GM21367 (cell line): Measurements from ENCODE around the gene ARHGEF16.

ENCODE experiments used
- ATAC-seq: cut with Tn5 transposase; IDR thresholded peaks from one replicate; pipeline ENCODE4 v1.9.1; 2021; ENCODE audit not compliant: unreplicated experiment

Gene ARHGEF16

DNA sequence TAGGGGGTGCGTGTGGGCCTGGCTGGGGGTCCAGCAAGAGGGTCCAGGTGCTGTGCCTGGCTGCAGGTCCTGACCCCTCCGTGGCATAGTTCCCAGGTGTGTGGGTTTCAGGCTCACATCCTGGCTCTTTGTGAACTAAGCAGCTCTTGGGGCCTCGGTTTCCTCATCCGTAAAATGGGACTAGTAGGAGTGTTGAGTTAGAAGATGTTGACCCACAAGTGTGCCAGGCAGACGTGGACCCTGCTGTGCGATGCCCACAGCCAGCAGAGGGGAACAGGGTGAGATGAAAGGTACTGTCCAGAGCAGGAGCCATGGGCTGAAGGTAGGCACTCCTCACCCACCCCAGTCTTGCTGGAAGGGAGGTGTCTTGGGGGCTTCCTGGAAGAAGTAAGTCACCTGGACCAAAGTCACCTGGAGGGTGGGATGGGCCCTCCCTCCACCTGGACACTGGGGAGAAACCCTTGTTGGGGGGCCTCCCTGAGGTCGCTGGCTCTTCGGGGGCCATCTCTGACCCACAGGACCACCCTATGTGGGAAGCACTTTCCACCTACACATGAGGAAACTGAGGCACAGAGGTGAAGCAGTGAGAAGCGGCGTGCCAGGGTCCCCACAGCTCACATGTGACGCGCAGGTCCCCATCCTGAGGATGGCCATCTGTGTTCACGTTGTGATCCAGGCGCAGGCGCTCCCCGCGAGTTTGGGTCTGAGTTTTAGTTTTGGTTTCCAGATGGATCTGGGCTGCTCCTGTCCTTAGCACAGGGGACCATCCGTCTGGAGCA is 1.4 kb downstream of the ARHGEF16 start:
- no peak for ATAC-seq

DNA sequence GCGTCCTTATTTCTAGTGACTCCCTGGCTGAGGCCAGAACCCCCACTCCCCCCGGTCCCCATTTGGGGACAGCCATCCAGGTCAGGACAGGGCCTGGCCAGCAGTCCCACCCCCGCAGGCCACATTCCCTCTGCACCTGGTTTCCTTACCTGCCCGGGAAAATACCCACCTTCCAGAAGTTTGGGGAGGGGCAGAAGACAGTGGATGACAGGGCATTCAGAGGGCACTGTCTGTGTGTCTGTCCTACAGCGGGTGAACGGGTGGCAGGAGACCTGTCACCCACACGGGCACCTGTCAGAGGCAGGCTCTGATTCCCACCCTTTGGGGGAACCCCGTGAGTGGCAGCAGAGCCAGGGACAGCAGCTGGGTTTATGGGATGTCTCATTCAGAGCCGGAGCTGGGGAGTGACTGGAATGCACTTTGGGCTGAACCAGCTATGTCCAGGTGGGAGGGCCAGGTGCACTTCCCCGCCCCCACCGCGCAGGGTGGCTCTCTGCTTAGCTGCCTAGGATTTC is 2.0 kb downstream of the ARHGEF16 start:
- no peak for ATAC-seq

DNA sequence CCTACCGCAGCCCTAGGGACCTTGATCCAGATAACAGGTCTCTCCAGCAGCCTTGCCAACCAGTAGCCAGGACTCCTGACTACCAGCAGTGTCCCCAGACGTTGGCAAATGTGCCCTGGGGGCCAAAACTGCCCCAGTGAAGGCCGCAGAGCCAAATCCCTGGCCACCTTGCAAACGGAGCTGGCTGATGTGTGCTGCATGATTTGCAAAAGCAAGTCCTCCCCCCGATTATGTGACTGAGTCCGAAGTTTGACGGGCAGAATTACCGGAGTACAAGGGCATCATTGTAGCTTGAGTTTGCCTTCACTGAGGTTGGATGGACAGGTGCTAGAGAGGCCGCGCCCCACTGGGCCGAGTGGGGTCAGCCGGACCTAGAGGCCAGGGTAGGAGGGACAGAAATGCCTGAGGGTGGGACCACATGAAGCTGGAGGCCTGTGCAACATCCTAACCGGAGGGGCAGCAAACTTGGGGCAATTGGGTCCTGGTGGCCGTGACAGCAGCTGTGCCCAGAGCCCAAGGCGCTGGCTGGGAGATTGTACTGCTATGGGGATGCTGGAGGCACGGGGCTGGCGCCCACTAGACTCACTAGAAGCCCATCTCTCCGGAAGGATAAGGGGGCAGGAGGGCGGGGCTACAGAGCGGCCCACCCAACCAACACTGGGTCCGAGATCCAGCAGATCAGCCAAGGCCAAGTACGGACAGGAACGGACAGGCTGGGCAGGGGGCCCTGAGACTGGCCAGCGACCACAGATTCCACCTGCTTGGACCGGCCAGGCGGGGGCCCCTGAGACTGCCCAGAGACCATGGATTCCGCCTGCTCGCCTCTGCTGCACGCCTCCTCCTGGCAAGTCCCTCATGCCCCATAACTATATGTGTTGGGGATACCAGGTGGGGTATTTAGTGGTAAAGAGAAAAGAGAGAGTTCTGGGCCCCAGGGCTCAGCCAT is 2.8 kb downstream of the ARHGEF16 start:
- ATAC-seq = no peak

DNA sequence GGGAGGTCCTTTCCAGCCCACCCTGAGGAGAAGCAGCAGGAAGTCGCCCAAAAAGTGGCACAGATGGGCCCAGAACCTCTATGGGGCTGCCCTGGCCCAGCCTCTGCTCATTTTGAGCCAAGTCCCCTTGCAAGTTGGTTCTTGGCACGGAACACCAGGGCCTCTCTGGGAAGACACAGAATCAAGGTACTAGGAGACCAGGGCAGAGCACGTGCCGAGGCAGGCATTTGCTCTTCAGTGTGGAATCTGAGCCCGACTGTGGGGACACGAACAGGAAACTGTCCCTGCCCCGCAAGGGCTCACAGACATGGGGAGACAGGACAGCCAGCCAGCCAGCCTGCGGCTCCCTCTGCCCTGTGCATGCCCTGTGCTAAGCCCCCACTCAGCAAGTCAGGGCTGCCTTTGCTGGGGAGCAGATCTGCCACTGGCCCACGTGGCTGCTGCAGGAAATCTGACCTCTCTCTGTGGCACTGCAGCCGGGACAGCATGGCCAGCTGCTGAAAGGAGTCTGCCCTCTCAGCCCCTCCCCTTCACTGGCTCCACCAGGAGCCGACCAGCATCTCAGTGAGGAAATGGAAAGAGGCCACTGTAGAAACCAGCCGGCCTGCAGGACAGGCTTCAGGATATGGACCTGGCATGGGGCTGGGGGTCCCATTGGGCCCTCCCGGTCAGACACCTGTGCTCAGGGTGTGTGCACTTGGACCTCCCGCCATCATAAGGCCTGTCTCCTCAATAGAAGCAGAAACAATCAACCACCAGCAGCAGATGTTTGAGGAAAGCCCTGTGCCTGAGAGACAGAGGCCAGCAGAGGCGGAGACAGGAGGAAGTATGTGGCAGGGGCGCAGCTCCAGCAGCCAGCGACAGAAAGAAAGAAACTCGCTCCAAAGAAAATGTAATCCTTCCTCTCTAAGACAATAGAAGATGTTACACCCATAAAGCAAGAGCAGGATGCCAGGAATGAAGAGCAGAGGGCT is 3.7 kb downstream of the ARHGEF16 start:
- ATAC-seq = no peak

DNA sequence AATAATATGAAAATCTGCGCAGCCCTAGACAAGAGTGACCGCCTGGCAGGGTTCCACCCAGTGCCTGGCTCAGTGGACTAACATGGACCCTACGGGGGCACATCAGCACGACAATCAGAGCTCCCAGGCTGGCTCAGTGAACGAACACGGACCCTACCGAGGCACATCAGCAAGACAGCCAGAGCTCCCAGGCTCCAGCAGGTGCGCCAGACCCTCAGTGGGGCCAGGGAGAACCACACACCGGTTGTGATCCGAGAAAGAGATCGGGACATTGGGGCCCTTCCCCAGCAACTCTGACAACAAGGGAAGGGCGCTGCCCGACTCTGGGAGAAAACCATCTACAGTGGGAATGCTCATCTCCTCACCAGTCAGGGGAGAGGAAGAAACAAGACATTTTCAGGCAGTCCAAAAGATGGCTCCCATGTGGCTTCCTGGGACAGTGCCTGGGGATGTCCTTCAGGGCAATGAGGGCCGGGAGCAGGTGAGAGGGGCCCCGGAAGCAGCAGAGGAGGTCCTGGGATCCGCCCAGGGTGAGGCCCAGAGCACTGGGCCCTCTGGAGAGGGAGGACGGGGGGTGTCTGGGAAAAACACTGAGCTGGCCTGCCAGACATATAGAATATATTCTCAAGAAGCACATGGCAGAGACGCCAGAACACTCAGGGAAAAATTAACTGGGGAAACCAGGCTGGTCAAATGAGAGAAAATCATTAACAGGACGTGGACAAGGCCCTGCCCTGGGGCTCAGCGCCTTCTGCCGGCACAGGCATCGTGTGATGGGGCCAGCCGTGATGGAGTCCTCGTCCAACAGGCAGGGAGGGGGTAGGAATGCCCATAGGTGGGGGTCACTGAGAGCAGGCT is 4.8 kb downstream of the ARHGEF16 start:
- ATAC-seq = no peak

DNA sequence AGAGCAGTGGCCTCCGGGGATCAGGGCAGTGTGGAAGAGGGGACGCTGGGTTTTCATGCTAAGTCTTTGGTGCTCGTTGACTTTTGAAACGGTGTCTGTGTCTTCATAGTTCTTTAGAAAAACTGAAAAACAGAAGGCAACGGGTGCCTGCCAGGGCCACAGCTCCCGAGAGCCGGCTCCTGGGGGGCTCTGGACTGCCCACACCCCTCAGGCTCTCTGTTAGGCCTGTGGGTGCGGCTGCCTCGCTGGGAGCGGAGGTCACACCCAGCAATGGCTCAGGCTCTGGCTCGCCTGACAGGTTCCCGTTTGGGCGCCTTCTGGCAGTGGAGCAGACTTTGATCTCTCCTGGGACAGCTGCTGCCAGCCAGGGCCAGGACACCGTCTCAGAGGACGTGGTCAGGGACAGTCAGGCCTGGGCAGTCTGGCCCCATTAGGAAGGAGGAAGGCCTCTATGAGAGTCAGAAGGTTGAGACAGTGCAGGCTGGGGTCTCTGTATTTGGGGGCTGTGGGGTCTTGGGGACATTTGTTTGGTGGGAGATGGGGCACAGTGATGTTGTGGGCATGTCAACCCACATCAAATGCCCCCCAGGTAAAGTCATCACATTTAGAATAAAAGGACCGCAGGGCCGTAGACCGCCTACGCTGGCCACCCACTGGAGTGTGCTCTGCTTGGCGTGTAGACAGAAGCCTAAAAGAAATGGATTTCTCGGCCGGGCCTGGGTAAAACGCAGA is 5.6 kb downstream of the ARHGEF16 start:
- no peak for ATAC-seq

DNA sequence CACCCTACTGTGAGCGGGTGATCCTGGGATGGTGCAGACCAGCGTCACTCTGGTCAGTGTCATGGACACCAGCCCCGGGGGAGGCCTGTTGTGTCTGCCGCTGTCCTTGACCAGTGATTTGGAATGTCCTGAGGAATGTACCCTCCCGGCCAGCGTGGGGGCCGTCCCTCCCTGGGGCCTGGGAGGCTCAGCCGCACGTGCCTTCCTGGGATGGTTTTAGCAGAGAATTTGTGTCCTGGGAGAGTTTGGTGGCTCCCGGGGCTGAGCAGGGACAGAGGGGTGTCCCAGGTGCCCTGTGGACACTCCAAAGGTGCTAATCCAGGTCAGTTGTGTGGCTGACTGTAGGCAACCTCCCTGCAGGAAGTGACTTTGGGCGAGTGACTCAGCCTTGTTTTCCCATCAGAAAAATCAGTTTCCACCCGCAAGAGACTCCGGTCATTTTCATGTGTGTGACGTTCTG is 6.2 kb downstream of the ARHGEF16 start:
- no peak for ATAC-seq

DNA sequence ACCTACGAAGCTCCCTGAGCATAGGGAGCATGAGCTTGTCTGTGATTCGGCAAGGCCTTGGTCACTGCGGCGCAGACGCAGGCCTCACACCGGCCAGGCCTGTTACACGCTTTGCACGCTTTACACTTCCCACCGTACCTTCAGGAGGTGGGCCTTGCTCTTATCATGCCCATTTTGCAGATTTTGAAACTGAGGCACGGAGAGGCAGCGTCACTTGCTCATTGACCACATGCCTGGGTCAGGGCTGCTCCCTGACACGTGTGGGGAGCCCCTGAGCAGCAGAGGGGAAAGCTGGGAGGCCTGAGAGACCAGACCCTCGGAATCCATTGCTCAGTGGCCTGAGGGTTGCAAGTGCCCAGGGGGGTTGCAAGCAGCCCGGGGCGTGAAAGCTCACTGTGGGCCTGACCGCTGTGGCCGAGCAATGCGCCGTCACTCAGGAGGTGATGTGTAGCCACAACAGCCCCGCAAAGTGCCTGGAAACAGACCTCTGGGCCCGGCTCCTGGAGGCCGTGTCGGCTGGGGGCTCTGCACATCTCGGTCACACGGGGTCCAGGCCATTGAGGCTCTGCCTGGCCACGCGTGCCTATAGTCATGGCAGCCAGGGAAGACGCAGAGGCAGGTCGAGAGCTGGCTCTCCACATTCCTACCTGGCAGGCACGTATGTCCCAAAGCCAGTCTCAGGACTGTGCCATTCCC is 6.9 kb downstream of the ARHGEF16 start:
- no peak for ATAC-seq

DNA sequence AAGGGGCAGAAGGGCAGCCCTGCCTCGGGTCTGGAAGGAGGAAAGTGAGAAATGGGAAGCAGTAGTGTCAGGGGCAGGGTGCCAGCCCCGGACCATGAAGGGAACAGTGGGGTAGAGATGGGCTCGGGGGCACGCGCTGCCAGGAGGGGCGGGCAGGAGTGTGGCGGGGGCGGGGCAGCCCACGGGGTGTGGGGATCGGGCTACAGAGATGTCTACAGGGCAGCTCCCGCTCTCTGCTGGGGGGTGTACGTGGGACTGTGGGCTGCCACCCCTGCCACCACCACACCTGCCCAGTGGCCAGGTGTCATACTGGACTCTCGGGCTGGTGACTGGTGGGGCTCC is 7.4 kb downstream of the ARHGEF16 start:
- ATAC-seq = no peak

DNA sequence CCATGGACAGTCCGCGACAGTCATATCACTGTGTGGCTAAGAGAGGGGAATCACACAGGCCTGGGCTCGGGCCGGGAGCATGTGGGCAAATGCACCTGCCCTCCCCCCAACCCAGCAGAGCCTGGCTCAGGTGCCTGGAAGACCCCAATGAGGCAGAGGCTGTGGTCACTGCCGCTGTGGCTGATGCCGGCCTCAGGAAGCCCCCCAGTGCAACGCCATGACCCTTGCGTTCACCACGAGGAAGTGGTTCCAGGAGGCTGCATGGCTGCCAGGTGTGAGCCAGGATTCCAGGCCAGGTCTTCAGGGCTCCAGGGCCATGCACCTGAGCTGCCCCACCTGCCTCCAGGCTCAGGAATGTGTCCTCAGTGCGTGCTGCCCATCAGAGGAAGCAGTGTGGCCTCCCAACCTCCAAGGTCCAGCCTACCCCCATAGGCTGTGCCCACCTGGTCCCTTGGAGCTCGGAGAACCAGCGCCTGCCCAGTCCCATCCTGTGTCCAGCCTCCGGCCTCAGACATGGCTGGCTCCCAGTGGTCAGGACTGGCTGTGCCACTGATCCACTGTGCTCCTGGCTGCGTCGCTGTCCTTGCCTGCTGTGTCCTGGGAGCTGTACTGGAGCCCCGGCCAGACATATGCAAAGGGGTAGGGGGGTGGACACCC is 8.0 kb downstream of the ARHGEF16 start:
- ATAC-seq = no peak

DNA sequence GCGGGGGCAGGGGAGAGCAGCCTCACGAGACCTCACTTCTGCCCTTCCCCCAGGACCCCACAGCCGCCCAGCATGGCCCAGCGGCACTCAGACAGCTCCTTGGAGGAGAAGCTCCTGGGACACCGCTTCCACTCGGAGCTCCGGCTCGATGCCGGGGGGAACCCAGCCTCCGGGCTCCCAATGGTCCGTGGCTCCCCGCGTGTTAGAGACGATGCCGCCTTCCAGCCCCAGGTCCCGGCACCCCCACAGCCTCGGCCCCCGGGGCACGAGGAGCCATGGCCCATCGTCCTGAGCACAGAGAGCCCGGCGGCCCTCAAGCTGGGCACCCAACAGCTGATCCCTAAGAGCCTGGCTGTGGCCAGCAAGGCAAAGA is 8.5 kb downstream of the ARHGEF16 start:
- no peak for ATAC-seq

DNA sequence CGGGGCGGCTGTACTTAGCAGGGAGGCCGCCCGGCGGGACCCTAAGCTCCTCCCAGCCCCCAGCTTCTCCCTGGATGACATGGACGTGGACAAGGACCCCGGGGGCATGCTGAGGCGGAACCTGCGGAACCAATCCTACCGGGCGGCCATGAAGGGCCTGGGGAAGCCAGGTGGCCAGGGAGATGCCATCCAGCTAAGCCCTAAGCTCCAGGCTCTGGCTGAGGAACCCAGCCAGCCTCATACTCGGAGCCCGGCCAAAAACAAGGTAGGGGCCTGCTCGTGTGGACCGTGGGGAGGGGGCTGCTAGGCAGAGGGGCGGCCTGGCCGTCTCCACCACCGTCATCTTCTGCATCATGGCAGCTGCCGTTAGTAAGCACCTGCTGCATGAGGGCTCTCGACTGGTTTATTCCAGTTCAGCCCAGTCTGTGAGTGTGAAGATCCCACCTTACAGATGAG is 9.0 kb downstream of the ARHGEF16 start:
- no peak for ATAC-seq

DNA sequence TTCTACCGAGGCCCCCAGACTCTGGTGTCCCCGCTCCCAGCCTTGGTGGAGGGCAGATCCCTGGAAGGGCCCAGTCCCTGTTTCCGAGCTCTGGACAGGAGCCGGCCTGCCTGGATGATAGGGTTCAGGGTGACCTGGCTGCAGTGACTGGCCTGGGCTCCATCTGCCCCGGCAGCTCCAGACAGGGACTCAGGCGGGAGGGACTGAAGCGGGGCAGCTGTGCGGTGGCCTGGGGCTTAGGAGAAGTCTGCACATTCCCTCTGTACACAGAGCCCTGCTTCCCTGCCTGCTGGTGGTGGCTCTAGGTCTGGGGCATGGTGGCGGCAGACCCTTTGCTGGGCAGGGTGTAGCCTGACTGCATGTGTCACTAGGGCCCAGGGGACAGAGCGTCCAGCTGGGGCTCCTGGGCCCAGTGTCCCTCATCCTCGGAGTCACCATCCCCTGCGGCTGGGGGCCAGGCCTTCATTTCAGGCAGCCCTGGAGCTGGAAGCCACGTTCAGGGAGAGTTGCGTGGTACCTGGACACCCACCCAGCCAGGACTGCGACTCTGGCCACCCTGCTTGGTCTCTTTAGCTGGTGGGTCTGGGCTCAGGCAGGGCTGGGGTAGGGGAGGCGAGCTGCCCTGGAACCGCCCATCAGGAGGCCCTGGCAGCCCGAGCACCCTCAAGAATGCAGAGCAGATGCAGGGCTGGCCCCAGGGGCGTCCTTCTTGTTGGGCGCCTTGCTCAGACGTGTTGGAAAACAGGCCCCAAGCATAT is 9.6 kb downstream of the ARHGEF16 start:
- no peak for ATAC-seq

DNA sequence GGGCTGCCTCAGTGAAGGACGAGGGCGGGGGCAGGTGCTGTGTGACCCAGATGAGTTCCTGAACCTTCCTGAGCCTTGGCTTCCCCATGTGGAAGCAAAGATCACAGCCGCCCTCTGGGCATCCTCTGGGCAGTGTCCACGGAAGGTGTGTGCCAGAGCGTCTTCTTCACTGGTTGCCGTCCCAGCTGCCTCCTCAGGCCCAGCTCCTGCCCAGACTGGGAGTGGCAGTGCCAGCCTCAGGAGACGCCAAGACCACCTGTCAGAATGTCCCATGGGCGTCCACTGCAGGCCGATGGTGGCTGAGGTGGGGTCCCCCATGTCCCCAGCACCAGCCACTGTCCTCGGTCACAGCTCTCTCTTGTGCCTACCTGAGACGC is 10.2 kb downstream of the ARHGEF16 start:
- ATAC-seq = no peak

DNA sequence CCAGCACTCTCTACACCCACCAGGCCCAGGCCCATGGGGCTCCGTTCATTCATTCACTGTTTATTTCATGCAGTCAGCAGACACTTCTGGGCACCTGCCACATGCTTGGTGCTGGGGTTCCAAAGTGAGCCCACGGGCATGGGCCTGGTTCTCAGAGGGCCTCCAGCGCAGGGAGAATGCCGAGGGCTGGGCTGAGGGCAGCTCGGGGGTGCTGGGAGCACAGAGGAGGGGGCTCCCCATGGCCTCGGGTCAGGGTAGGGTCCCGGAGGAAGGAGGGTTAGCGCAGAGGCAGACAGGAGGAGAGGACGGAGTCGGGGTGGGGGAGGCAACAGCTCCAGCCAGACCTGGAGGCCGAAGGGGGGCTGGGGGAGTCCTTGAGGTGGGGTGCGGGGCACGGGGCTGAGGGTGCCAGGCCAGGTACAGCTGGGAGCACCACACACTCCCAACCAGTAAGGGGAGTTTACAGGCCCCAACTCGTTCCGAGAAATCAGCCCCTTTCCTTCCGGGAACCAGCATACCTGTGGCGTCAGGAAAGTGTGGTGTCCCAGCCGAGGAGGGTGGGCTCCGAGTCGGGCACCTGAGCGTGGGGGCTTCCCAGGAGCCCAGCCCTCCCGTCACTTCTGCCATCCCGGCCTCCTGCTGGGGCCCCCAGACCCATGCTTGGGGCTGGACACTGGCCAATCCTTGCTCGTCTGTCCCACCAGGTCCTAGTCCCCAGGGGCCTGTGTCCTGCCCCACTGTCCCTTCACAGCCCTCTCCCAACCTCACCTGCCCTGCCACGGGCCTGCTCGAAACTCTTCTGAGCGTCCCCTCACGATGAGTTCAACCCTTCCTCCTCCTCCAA is 10.8 kb downstream of the ARHGEF16 start:
- ATAC-seq = no peak

DNA sequence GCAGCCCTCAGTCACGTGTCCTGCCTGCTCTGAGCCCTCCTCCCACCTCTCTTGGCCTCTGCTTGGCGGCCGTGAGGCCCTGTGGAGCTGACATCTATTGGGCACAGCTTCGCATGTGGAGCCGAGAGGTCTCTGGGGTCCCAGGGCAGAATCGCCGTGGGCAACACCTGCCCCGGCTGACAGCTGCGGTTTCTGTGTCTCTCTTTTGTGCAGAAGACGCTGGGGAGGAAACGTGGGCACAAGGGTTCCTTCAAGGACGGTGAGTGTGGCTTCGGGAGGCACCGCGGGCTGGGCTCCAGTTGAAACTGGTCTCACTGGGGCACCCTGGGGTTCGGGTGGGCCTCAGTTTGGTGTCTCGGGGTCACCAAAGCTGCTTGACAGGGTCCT is 11.5 kb downstream of the ARHGEF16 start:
- ATAC-seq = no peak
